GM12801 (cell line): ENCODE measurements around the gene FEZ2.

Experiments used
- TF ChIP-seq, protein P1 (sequence below): IDR thresholded peaks from one replicate; pipeline ENCODE4 v1.5.1; 2011; ENCODE audit warnings: control low read depth; ENCODE audit not compliant: insufficient read length; ENCODE audit errors: extremely low read depth

FEZ2 gene

DNA sequence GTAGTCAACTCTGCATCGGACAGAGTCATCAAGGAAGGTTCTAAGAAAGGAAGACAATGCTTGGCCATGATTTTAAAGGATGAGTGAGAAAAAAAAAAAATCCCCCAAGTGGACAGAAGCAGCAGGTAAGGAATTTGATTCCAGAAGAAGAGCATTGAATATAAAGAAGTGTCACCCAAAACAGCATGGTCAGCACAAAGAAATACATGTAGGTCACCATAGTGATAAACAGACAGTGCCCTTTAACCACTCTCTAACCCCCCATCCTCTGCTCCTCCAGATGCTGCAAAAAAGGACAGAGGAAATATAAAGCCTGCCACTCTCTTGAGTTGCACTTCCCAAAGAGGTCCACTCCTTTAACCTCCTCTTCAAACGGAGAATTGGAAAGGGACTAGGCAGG is 23.4 kb downstream of the FEZ2 start:
- TF ChIP-seq, protein P1, sequence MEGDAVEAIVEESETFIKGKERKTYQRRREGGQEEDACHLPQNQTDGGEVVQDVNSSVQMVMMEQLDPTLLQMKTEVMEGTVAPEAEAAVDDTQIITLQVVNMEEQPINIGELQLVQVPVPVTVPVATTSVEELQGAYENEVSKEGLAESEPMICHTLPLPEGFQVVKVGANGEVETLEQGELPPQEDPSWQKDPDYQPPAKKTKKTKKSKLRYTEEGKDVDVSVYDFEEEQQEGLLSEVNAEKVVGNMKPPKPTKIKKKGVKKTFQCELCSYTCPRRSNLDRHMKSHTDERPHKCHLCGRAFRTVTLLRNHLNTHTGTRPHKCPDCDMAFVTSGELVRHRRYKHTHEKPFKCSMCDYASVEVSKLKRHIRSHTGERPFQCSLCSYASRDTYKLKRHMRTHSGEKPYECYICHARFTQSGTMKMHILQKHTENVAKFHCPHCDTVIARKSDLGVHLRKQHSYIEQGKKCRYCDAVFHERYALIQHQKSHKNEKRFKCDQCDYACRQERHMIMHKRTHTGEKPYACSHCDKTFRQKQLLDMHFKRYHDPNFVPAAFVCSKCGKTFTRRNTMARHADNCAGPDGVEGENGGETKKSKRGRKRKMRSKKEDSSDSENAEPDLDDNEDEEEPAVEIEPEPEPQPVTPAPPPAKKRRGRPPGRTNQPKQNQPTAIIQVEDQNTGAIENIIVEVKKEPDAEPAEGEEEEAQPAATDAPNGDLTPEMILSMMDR = no peak

- TF ChIP-seq, protein P1 = no peak
Observed at GRCh38 chr2:36573165-36573564, 24.8 kb downstream of the FEZ2 start.

DNA sequence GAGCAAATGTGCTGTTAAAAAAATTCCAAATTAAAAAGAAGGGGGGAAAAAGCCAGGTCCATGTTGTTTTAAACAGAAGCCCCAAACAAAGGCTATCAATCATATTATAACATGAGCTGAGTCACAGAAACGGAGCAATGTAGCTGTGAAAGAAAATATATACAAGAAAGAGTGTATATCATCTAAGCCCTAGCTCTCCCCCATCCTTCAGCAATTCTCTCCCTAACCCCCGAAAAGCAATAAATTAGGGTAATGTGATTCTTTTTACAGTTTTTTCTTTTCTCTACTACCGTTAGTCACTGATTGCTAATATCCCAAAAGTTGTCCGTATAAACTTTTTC is 25.3 kb downstream of the FEZ2 start:
- TF ChIP-seq, protein P1 = no peak

DNA sequence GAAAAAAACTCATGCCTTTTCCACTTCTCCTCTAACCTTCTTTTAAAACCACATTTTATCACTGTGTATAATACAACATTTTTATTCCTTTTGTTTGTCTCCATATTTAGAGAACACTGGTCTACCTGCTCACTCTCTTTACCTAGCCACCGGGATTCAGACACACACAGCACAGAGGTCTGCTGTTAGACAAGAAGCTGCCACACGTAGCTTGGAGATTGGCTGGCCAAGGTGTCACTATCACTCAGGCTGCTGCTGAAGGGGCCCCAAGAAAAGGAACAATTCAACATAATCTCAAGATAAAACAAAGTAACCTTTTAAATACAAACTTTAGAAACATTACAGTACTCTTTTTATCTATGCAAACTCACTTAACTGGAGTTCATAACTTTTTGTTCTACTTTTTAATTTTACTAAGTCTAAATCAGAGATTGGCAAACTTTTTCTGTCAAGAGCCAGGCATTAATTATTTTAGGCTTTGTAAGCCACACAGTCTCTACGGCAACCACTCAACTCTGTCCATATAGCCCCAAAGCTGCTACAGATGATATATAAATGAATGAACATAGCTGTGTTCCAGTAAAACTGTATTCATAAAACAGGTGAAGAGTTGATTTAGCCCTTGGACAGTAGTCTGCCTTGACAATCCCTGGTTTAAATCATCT is 25.8 kb downstream of the FEZ2 start:
- TF ChIP-seq, protein P1 = no peak

DNA sequence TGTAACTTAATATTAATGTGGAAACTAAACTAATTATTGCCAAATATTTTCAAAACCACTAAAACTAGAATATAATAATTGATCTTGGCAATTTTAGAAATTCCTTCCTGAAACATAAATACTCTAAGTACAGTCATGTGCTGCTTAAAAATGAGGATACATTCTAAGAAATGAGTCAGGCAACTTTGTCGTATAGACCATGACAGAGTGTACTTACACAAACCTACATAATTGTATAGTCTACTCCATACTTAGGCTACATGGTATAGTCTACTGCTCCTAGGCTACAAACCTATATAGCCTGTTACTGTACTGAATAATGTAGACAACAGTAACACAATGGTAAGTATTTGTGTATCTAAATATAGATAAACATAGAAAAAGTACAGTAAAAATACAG is 27.6 kb downstream of the FEZ2 start:
- TF ChIP-seq, protein P1 = no peak

- TF ChIP-seq, protein P1 = no peak
Observed at GRCh38 chr2:36569267-36569856, 28.6 kb downstream of the FEZ2 start.

GRCh38 chr2:36568516-36569246 is 29.3 kb downstream of the FEZ2 start:
- TF ChIP-seq, protein P1 = no peak
